Measurements from ENCODE around the gene MSANTD3.

DNA sequence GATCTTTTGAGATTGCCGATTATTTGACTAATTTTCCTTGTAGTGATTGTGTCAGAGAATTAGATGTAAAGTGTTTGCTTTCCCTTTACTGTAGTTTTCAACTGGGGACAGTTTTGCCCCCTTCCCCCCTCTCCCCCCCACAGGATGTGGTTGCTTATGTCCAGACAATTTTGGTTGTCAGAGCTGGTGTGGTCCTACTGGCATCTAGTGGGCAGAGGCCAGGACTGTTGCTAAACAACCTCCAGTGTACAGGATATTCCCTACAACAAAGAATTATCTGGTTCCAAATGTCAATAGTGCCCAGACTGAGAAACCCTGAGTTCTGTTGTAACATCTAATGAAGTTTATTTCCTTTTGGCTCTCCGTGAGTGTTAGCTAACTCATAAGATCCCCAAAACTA is 66.0 kb downstream of the MSANTD3 start:
- TF ChIP-seq POLR2A (IDR thresholded peaks at IDR 0.05; ENCODE audit: low read length) (no peak), GATA1 (IDR thresholded peaks at IDR 0.05; ENCODE audit: low read depth, low read length) (no peak)

All from erythroblast (primary cell).